EL (cell line): ENCODE measurements around the gene UBB.

ENCODE experiments used
- DNase-seq: peaks from one replicate; pipeline ENCODE4 v3.0.0-alpha.2; 2016

The UBB gene

DNA sequence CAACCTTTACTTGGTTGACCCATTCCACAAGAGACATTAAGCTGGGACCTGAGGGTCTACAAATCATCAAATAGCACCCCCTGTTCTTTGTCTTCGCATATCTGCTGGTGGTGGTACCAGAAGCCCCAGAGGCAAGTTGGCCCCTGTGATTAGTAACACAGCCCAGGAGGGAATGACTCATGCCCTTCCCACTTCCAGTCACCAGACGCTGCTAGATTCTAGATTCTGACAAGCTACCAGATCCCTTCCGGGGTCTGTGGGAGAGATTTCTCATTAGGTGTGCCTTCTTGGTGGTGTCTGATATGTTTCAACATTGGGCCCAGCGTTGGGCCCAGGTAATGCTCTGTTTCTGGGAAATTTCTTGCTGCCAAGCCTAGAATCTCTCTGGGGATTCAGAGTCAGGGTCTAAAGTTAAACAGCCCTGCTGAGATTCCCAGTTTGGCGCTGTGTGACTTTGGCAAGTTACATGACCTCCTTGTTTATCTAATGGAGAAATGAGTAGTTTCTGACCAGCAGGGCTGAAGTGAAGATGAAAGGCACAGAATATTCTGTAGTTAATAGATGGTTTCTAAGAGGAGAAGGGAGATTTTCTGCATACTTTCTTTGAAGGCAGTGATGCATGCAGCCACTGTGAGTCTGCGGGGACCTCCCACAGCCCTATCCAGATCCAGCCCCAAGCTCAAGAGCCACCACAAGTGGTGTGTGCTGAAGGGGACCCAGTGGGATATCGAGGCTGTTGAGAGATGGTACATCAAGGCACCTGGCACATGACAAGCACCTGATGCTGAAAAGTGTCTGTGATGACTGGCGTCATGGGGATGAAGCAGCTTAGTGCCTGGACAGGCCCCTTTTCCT lies 38.4 kb downstream of the UBB start:
- DNase-seq: peak; percentile 94

DNA sequence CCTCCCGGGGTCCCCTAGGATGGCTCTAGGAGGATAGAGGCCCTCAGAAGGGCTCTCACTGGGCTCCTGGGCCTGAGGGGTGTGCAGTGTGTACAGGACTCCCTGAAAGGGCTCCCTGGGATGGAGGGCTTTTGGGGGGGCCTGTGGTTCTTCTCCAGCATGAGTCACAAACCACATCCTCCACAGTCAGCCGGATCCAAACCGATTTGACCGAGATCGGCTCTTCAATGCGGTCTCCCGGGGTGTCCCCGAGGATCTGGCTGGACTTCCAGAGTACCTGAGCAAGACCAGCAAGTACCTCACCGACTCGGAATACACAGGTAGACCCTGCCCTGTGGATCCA lies 39.0 kb downstream of the UBB start:
- peak; percentile 92 for DNase-seq

DNA sequence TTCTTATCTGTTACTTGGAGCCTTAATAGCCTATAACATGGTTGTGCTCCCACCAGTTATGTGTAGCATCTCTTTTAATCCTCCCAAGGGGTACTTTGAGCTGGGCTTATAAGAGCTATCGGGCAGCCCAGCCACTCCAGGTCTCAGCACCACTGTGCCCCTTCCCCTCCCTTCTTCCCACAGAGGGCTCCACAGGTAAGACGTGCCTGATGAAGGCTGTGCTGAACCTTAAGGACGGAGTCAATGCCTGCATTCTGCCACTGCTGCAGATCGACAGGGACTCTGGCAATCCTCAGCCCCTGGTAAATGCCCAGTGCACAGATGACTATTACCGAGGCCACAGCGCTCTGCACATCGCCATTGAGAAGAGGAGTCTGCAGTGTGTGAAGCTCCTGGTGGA lies 41.5 kb downstream of the UBB start:
- DNase-seq: no peak

DNA sequence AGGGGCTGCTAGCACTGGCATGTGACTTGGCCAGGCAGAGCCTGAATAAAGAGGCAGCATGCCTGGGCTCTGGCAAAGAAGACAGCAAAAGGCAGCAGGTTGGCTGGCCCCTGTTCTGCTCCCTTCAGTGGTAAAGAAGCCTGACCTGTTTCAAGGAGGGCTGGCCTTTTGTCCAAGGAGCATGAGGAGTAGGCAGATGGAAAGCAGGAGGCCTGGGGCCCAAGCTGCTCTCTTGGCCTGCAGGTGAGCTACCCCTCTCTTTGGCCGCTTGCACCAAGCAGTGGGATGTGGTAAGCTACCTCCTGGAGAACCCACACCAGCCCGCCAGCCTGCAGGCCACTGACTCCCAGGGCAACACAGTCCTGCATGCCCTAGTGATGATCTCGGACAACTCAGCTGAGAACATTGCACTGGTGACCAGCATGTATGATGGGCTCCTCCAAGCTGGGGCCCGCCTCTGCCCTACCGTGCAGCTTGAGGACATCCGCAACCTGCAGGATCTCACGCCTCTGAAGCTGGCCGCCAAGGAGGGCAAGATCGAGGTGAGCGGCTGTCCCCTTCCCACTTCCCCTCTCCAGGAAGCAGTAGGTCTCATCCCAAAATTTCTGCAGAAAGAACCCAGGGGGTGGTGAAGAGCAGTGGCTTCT lies 42.5 kb downstream of the UBB start:
- DNase-seq: no peak

DNA sequence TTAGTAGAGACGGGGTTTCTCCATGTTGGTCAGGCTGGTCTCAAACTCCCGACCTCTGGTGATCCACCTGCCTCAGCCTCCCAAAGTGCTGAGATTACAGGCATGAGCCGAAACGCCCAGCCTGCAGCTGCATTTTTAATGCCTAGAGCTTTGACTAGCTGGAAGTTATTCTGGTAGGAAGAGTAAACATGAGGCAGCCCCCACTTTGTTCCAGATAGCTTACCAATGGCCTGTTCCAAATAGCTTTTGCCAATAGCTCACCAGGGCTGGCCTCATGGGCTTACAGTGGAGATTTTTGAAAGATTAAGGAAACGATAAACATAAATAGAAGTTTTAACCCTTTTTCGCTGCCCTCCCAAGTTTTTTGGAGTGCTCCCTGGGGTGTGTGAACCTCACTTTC lies 44.3 kb downstream of the UBB start:
- DNase-seq: no peak

DNA sequence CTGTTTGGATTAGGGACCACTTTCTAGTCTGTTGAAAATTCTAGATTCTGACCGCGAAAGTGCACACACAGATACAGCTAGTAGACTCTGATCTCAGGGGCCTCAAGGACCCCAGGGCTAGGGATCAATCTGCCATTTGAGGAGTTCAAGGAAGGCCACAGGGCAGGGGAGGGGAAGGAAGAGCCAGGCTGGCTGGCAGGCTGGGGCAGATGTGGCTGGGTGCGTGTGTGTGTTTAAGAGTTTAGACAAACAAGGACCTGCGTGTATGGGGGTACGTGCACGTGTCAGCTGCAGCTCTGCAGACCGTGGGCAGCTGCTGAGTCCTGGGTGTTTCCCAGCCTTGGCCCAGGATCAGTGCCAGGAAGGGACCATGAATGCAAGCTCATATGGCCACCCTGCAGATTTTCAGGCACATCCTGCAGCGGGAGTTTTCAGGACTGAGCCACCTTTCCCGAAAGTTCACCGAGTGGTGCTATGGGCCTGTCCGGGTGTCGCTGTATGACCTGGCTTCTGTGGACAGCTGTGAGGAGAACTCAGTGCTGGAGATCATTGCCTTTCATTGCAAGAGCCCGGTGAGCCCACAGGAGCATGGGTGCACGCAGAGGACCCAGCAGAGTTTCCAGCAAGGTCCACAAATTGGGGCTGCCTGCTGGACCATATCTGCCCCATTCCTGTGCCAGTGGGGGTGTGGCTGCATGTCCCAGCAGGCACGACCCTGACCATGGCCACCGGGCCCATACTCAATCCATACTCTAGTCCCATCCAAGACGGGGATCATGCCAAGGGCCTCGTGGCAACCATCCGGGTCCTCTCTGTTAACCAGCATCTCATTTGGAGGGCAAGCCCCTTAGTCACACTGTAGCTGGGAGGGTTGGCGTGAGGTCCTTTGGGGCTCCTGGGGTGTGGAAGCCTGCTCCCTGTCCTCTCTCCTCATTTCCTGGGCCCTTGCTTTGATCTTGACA lies 45.1 kb downstream of the UBB start:
- no peak for DNase-seq

DNA sequence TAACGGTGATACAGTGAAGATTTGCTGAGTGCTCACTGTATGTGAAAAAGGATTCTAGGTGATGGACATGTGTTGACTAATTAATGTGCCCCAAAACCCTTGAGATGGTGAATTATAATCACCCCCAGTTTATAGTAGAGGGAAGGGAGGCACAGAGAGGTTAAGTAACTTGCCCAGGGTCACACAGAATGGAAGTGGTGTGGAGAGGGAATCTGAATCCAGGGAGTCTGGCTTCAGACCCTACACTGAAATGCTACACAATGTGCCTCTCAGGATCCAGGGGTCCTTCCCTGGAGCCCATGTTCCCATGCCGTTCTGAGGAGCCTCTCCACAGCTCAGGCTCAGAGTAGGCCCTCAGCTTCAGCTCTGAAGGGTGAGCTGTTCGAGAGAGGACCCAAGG lies 46.1 kb downstream of the UBB start:
- DNase-seq: no peak

DNA sequence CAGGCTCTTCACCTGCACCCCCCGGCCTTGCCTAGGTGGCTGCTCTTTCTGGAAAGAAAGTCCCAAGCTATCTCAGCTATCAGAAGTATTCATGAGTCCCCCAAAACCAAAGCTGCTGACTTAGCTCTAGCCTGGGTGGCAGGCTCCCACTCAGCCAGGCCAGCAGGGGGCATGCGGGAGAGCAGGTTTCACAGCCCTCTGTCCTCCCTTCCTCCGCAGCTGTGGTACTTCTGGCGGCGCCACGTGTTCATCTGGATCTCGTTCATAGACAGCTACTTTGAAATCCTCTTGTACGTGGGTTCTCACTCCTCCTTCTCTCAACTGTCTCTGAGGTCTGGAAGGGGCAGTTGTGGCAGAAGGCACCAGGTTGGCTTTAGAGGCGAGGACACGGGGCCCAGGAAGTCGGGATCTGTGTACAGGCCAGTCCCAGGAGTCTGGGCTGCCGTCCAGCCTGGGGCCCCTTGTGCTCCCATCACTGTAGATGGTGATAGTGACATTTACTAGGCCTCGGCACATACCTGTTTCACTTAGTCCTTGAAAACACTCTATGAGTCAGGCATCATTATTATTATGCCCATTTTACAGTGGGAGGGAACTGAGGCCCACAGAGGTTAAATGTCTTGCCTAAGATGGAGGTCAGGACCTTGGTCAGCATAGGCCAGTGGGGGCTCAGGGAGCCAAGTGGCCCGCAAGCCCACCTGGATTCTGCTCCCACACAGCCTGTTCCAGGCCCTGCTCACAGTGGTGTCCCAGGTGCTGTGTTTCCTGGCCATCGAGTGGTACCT lies 47.4 kb downstream of the UBB start:
- peak; percentile 64 for DNase-seq

DNA sequence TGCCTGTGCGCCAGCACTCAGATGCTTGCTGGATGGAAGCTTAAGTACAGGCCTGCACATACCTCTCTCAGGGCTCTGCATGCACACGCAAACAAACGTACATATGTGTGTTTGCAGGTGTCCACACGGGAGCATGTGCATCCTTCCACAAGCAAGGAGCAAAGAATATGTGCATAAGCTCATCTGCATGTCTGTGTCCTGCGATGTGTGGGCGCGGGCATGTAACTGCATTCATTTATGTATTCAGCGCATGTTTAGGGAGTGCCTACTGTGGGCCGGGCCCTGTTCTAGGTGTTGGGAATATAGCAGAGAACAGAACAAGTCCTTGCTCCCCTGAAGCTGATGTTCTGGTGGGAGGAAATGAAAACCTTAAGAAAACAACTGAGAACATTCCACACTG lies 48.2 kb downstream of the UBB start:
- DNase-seq: no peak

DNA sequence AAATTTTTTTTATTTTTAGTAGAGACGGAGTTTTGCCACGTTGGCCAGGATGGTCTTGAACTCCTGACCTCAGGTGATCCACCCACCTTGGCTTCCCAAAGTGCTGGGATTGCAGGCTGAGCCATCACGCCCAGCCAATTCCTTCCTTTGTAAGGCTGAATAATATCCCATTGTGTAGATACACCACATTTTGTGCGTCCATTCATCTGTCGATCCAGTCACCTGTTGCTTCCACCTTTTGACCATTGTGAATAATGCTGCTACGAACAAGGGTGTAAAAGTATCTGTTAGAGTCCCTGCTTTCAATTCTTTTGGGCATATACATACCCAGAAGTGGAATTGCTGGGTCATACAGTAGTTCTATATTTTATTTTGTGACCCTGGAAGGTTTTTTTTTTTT lies 49.8 kb downstream of the UBB start:
- no peak for DNase-seq

DNA sequence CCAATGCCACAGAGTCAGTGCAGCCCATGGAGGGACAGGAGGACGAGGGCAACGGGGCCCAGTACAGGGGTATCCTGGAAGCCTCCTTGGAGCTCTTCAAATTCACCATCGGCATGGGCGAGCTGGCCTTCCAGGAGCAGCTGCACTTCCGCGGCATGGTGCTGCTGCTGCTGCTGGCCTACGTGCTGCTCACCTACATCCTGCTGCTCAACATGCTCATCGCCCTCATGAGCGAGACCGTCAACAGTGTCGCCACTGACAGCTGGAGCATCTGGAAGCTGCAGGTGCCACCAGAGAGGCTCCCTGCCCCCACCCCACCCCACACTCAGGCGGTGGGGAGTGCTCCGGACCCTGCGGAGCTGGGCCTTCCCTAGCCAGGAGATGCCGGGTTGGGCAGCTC lies 51.1 kb downstream of the UBB start:
- no peak for DNase-seq
